NB4 (cell line): ENCODE measurements around the gene BRD8.

Experiments
- DNase-seq: peaks from one replicate; pipeline ENCODE4 v3.0.0; 2010; ENCODE audit warnings: low read depth
- H3K4me3 ChIP-seq: one replicate; pipeline ENCODE4 v1.5.1; 2011; ENCODE audit warnings: mild to moderate bottlenecking, low read depth, low read length, moderate library complexity
- MYC ChIP-seq: IDR thresholded peaks from 2 replicates; pipeline ENCODE4 v1.6.1; 2011; ENCODE audit warnings: low read depth, low read length
- POLR2A ChIP-seq: IDR thresholded peaks from 2 replicates; pipeline ENCODE4 v1.6.1; 2011; ENCODE audit warnings: mild to moderate bottlenecking; ENCODE audit not compliant: insufficient read length; ENCODE audit errors: extremely low read depth
- TF ChIP-seq, protein P1 (sequence below): IDR thresholded peaks from one replicate; pipeline ENCODE4 v1.5.1; 2012; ENCODE audit warnings: low read depth, low read length
- TF ChIP-seq, protein P2 (sequence below): IDR thresholded peaks from 2 replicates; pipeline ENCODE4 v1.6.1; 2011; ENCODE audit warnings: low read depth, low read length

The BRD8 gene

DNA sequence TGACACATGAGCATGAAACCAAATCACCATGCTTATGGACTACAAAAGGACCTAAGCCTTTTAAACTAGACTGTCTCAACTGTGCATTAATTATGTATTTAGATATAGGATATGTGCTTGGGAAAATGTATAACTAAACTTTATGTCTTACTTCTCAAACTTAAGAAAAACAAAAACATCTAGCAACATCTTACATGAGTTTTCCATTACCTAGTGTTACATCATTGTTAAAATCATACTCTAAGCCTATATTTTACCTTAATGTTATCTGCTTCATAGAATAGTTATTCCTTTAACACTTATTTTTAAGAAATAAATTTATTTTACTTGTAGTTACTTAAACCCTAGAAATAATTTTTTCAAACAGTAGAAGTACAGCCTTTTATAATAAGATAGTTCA, 63.2 kb downstream of the BRD8 start:
- TF ChIP-seq MYC (no peak), POLR2A (no peak)
- TF ChIP-seq, protein P1, sequence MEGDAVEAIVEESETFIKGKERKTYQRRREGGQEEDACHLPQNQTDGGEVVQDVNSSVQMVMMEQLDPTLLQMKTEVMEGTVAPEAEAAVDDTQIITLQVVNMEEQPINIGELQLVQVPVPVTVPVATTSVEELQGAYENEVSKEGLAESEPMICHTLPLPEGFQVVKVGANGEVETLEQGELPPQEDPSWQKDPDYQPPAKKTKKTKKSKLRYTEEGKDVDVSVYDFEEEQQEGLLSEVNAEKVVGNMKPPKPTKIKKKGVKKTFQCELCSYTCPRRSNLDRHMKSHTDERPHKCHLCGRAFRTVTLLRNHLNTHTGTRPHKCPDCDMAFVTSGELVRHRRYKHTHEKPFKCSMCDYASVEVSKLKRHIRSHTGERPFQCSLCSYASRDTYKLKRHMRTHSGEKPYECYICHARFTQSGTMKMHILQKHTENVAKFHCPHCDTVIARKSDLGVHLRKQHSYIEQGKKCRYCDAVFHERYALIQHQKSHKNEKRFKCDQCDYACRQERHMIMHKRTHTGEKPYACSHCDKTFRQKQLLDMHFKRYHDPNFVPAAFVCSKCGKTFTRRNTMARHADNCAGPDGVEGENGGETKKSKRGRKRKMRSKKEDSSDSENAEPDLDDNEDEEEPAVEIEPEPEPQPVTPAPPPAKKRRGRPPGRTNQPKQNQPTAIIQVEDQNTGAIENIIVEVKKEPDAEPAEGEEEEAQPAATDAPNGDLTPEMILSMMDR, result no peak
- DNase-seq, result no peak
- H3K4me3 ChIP-seq, result no peak overlapping the region

DNA sequence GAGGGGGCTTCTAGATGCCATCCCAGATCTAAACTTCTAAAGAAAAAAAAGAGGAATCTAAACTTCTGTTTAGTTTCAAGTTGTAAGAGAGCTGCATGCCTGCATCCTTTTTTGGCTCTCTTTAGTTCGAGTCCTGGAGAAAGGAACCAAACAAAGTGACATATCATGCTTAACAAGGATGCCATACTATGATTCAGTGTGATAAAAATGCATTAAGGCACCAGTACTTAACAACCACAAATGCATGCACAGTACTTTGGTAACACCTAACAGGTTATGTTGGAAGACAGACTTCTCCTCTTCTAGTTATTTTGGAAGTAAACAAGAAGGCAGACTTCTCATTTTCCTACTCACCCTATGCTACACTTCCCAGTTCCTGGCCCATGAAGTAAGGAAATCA, 66.5 kb downstream of the BRD8 start:
- H3K4me3 ChIP-seq, result no peak overlapping the region
- TF ChIP-seq, protein P2, sequence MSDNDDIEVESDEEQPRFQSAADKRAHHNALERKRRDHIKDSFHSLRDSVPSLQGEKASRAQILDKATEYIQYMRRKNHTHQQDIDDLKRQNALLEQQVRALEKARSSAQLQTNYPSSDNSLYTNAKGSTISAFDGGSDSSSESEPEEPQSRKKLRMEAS, result no peak
- TF ChIP-seq, protein P1, result no peak
- TF ChIP-seq MYC (no peak), POLR2A (no peak)
- DNase-seq, result no peak

DNA sequence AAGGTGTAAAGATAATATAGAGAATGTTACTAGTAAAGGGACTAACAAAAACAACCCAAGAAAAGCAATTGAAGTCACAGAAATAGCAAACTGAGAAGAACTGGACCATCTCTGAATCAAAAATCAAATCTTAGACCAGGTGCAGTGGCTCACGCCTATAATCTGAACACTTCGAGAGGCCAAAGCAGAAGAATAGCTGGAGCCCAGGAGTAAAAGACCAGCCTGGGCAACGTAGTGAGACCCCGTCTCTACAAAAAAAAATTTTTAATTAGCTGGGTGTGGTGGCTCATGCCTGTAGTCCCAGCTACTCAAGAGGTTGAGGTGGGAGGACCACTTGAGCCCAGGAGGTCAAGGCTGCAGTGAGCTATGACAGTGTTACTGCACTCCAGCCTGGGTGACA, 67.2 kb downstream of the BRD8 start:
- no peak for DNase-seq
- no peak for TF ChIP-seq POLR2A
- TF ChIP-seq, protein P2, result no peak
- TF ChIP-seq, protein P1, result no peak
- TF ChIP-seq MYC, result no peak
- no peak overlapping the region for H3K4me3 ChIP-seq

DNA sequence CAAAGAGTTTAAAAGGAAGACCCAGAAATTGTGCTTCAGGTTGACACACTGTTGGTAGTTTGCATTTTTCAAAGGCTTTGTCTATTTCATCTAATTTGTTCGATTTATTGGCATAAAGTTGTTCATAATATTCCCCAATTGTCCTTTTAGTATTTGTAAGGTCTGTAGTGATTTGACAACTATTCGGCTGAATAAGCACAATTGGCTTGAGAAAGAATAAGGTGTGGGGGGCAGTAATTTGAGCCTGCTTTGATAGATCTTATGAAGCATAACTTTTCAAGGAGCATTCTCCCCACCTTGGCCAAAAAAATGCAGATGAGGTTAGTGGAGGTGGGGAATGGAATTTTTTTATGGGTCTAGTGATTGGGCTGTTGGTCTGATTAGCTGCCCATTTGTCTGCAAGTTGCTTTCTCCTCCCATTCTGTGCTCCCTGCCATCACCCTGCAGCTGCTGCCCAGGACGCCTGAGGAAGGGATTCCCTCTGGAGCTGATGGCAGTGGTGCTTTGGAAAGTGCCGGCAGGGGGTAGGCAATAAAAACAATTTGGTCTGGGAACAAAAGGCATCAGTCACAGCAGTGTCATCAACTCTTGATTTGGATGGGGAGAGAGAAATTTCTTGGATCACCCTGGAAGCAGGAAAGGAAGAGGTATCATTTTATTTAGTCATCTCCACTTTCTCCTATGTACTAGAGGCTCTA, 68.0 kb downstream of the BRD8 start:
- no peak for DNase-seq
- no peak overlapping the region for H3K4me3 ChIP-seq
- TF ChIP-seq, protein P2, result no peak
- no peak for TF ChIP-seq MYC
- TF ChIP-seq, protein P1, result no peak
- no peak for TF ChIP-seq POLR2A

DNA sequence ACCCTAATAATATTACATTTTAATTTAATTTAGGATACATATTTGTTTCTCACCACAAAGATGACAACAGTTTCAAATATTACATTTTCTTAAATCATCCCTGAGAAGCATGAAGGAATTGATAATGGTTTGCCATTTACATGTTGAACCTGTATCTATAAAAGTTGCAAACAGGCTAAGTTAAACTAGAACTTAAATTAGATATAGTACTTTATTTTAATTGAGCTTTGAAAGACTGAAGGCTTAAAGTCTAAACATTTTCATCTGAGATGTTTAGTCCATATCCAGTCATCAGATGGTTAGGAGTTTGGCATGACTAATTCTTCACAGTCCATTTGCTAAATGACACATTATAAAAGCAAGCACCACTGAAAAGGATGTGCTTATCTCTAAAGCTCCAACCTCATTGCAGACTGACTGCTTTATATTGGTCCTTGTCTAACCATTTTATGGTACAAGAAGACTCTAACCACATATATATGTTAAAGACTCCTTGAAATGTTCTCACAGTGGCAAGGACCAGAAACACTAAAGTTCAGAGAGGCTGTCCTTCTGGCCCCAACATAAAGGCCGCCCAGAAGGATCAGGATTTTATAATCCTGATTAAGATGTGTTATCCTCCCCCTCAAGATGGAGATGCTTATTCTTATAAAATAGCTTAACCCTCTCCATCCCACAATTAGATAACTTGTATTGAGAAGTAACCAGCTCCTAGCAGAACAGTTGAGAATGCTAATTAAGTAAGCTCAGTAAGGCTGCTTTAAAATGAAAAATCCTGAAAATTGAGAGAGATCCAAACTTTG, 68.8 kb downstream of the BRD8 start:
- TF ChIP-seq, protein P1, result no peak
- TF ChIP-seq MYC (no peak), POLR2A (no peak)
- TF ChIP-seq, protein P2, result no peak
- no peak for DNase-seq
- no peak overlapping the region for H3K4me3 ChIP-seq
